ENCODE results near the gene TMPRSS11F. TPM values are rescaled to one million over a fixed set of nuclear protein-coding genes. Genes with fewer than 3 reads are reported as not detected.

Gene TMPRSS11F
- total RNA-seq, 1 experiment from 2014 or later = not detected

GRCh38 chr4:68176500-68176899 lies 46.8 kb upstream of the TMPRSS11F start:
- WGBS (ENCODE audit: extremely low coverage, insufficient read length, low lambda C conversion rate) = no CpG with 5 or more reads among the region's 1 CpG
- no peak overlapping the region for H2BK5ac ChIP-seq (ENCODE audit: insufficient read length, low read length)
- no peak overlapping the region for H3K56ac ChIP-seq (ENCODE audit: insufficient read length, low read depth, low read length)
- H3K4me1 ChIP-seq (ENCODE audit: insufficient read depth, low read length) = no peaks in the 10 kb centered on the region
- H2AFZ ChIP-seq (ENCODE audit: low read length) = no peak overlapping the region
- H2BK20ac ChIP-seq (ENCODE audit: low read depth, low read length, poor library complexity, severe bottlenecking) = no peak overlapping the region
- H3K79me2 ChIP-seq (ENCODE audit: insufficient read depth, low read length) = no peaks in the 10 kb centered on the region
- H3K14ac ChIP-seq (ENCODE audit: insufficient read depth, low read length) = no peak overlapping the region
- TF ChIP-seq, protein P1, sequence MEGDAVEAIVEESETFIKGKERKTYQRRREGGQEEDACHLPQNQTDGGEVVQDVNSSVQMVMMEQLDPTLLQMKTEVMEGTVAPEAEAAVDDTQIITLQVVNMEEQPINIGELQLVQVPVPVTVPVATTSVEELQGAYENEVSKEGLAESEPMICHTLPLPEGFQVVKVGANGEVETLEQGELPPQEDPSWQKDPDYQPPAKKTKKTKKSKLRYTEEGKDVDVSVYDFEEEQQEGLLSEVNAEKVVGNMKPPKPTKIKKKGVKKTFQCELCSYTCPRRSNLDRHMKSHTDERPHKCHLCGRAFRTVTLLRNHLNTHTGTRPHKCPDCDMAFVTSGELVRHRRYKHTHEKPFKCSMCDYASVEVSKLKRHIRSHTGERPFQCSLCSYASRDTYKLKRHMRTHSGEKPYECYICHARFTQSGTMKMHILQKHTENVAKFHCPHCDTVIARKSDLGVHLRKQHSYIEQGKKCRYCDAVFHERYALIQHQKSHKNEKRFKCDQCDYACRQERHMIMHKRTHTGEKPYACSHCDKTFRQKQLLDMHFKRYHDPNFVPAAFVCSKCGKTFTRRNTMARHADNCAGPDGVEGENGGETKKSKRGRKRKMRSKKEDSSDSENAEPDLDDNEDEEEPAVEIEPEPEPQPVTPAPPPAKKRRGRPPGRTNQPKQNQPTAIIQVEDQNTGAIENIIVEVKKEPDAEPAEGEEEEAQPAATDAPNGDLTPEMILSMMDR (conservative IDR thresholded peaks at IDR 0.05) = no peak
- no peaks in the 10 kb centered on the region for H3K23me2 ChIP-seq (ENCODE audit: insufficient read length, low read depth, low read length, poor library complexity, severe bottlenecking)
- DNase-seq = no peak
- no peak overlapping the region for H3K27ac ChIP-seq (ENCODE audit: insufficient read length, low read depth, low read length)
- no peak overlapping the region for H3T11ph ChIP-seq (ENCODE audit: low read length)
- H3K9me3 ChIP-seq (ENCODE audit: control insufficient read depth, low read depth, low read length) = peaks cover 8% of the 10 kb centered on the region
- H2AK5ac ChIP-seq (ENCODE audit: insufficient read length, low read length) = no peak overlapping the region
- H3K27me3 ChIP-seq (ENCODE audit: insufficient read depth, low read length) = no peaks in the 10 kb centered on the region
- Mint-ChIP-seq H3K27ac (peak overlapping the region in 1 of 3 experiments; percentile 26; a peak in 1 of 7 replicates), H3K4me3 (no peak overlapping the region), H3K4me1 (no peaks in the 10 kb centered on the region), H3K36me3 (ENCODE audit: insufficient read depth in 1 of 3, low read depth in 3 of 3) (peaks cover 13 to 26% (median 20%) of the 10 kb centered on the region in 3 experiments), H3K27me3 (ENCODE audit: low read depth) (no peaks in the 10 kb centered on the region), H3K9me3 (peaks cover 27 to 31% of the 10 kb centered on the region in 2 experiments)
- no peak overlapping the region for H3K4ac ChIP-seq (ENCODE audit: low read depth, low read length)
- H3K23ac ChIP-seq (ENCODE audit: insufficient read length, low read depth, low read length) = no peak overlapping the region
- H2BK120ac ChIP-seq (ENCODE audit: low read depth, low read length, poor library complexity, severe bottlenecking) = no peak overlapping the region
- H3K9ac ChIP-seq (ENCODE audit: extremely low read depth, insufficient read length, low read length) = no peak overlapping the region
- no peak overlapping the region for H3K4me2 ChIP-seq (ENCODE audit: insufficient read depth, insufficient read length, low read length)
- no peaks in the 10 kb centered on the region for H4K20me1 ChIP-seq (ENCODE audit: control insufficient read depth, insufficient read depth, insufficient read length)
- no peak overlapping the region for H4K91ac ChIP-seq (ENCODE audit: insufficient read length, low read depth, low read length)
- no peak overlapping the region for H3K18ac ChIP-seq (ENCODE audit: insufficient read length, low read depth, low read length)
- H2BK12ac ChIP-seq (ENCODE audit: insufficient read length, low read depth, low read length) = no peak overlapping the region
- H2BK15ac ChIP-seq (ENCODE audit: low read depth, low read length) = no peak overlapping the region
- no peaks in the 10 kb centered on the region for H3K79me1 ChIP-seq (ENCODE audit: insufficient read depth, low read depth, low read length, poor library complexity, severe bottlenecking)
- H4K5ac ChIP-seq (ENCODE audit: insufficient read length, low read depth, low read length) = no peak overlapping the region
- no peak overlapping the region for H4K8ac ChIP-seq (replicated peaks; ENCODE audit: insufficient read length, low read depth, low read length)
